Type B pancreatic cell (in vitro differentiated cells): ENCODE results near the gene RDH16. TPM values are rescaled to one million over a fixed set of nuclear protein-coding genes. Genes with fewer than 3 reads are reported as not detected.
"Not testable (repeated sequence)": the region's sequence is repeated elsewhere in the genome, so short reads cannot be mapped to it uniquely, and the experiment has no call there.

ENCODE experiments used
- DNase-seq: peaks from one replicate; pipeline ENCODE4 v3.0.0; 2021; ENCODE audit warnings: mixed read lengths; ENCODE audit not compliant: unreplicated experiment; ENCODE audit errors: extremely low spot score
- H3K27ac Mint-ChIP-seq: 2 replicates; pipeline ENCODE4 v1.8.0; 2021; ENCODE audit warnings: mild to moderate bottlenecking, mixed read lengths
- H3K27me3 Mint-ChIP-seq: 2 replicates; pipeline ENCODE4 v1.8.0; 2021; ENCODE audit warnings: mixed read lengths
- H3K36me3 Mint-ChIP-seq: 2 replicates; pipeline ENCODE4 v1.8.0; 2021; ENCODE audit warnings: mixed read lengths
- H3K4me1 Mint-ChIP-seq: one replicate; pipeline ENCODE4 v1.8.0; 2021; ENCODE audit warnings: mixed read lengths; ENCODE audit not compliant: unreplicated experiment
- H3K4me3 Mint-ChIP-seq: 2 replicates; pipeline ENCODE4 v1.8.0; 2021; ENCODE audit warnings: mild to moderate bottlenecking, mixed read lengths
- H3K9me3 Mint-ChIP-seq: 2 replicates; pipeline ENCODE4 v1.8.0; 2021; ENCODE audit warnings: mixed read lengths
- CTCF ChIP-seq: fragments of 200-600 bp; sonication (generic); conservative IDR thresholded peaks from 2 replicates; pipeline ENCODE4 v1.5.0; 2021; ENCODE audit warnings: antibody characterized with exemption, mild to moderate bottlenecking
- total RNA-seq: library from RNA; stranded (reverse); gene quantifications from 2 replicates; pipeline ENCODE4 v1.2.1, GENCODE V29; 2021; ENCODE audit warnings: low replicate concordance

The RDH16 gene
- total RNA-seq, 1 donor from 2014 or later: 0.68 TPM

GRCh38 chr12:56922031-56922430 lies 35.4 kb downstream of the RDH16 start:
- no peaks in the 10 kb centered on the region for H3K36me3 Mint-ChIP-seq
- H3K9me3 Mint-ChIP-seq: no peaks in the 10 kb centered on the region
- no peak for TF ChIP-seq CTCF
- no peak overlapping the region for H3K4me3 Mint-ChIP-seq
- no peak overlapping the region for H3K27ac Mint-ChIP-seq
- peaks cover 14% of the 10 kb centered on the region for H3K27me3 Mint-ChIP-seq
- no peak for DNase-seq
- H3K4me1 Mint-ChIP-seq: no peaks in the 10 kb centered on the region

GRCh38 chr12:56921346-56921745 lies 36.1 kb downstream of the RDH16 start:
- H3K4me1 Mint-ChIP-seq: no peaks in the 10 kb centered on the region
- peaks cover 12% of the 10 kb centered on the region for H3K27me3 Mint-ChIP-seq
- no peaks in the 10 kb centered on the region for H3K36me3 Mint-ChIP-seq
- H3K9me3 Mint-ChIP-seq: no peaks in the 10 kb centered on the region
- no peak overlapping the region for H3K4me3 Mint-ChIP-seq
- no peak overlapping the region for H3K27ac Mint-ChIP-seq
- no peak for DNase-seq
- no peak for TF ChIP-seq CTCF

GRCh38 chr12:56918139-56918538 lies 39.3 kb downstream of the RDH16 start:
- H3K27ac Mint-ChIP-seq, H3K4me3 Mint-ChIP-seq, H3K9me3 Mint-ChIP-seq, H3K4me1 Mint-ChIP-seq, DNase-seq, H3K36me3 Mint-ChIP-seq: not testable (repeated sequence)
- H3K27me3 Mint-ChIP-seq: peaks cover 12% of the 10 kb centered on the region

- no peak overlapping the region for H3K4me3 Mint-ChIP-seq
- H3K27me3 Mint-ChIP-seq: peaks cover 11% of the 10 kb centered on the region
- TF ChIP-seq CTCF: no peak
- H3K36me3 Mint-ChIP-seq: no peaks in the 10 kb centered on the region
- no peaks in the 10 kb centered on the region for H3K4me1 Mint-ChIP-seq
- no peak for DNase-seq
- no peaks in the 10 kb centered on the region for H3K9me3 Mint-ChIP-seq
- no peak overlapping the region for H3K27ac Mint-ChIP-seq
Measured at GRCh38 chr12:56916996-56917333, 40.4 kb downstream of the RDH16 start.

- Mint-ChIP-seq H3K4me3 (no peak overlapping the region), H3K27ac (no peak overlapping the region), H3K36me3 (no peaks in the 10 kb centered on the region), H3K9me3 (no peaks in the 10 kb centered on the region), H3K27me3 (peaks cover 12% of the 10 kb centered on the region), H3K4me1 (no peaks in the 10 kb centered on the region)
- no peak for TF ChIP-seq CTCF
- no peak for DNase-seq
Measured at GRCh38 chr12:56916296-56916995, 41.0 kb downstream of the RDH16 start.

GRCh38 chr12:56914724-56915123 lies 42.7 kb downstream of the RDH16 start:
- TF ChIP-seq CTCF: no peak
- no peak overlapping the region for H3K27ac Mint-ChIP-seq
- H3K9me3 Mint-ChIP-seq: no peaks in the 10 kb centered on the region
- no peak overlapping the region for H3K4me3 Mint-ChIP-seq
- H3K36me3 Mint-ChIP-seq: no peaks in the 10 kb centered on the region
- H3K27me3 Mint-ChIP-seq: peaks cover 6% of the 10 kb centered on the region
- no peaks in the 10 kb centered on the region for H3K4me1 Mint-ChIP-seq
- DNase-seq: no peak
